ENCODE data around the gene ERGIC2.

DNA sequence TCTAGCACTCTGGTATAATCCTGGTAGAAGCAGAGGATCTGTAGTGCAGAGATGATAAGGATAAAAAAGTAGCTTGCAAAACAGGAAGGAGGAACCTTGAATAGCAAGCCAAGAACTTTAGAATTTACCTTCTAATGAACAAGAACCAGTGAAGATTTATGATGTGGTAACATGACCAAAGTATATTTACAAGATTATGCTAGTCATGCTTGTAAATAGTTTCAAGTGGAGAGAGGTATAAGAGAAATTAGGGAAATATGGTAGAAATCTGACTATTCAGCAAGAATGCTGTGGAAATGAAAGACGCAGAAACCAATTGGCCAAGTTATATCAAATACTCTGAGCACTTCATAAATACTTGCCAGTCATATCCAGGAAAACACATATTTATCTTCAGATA is 47.8 kb downstream of the ERGIC2 start:
- TF ChIP-seq, protein P1, sequence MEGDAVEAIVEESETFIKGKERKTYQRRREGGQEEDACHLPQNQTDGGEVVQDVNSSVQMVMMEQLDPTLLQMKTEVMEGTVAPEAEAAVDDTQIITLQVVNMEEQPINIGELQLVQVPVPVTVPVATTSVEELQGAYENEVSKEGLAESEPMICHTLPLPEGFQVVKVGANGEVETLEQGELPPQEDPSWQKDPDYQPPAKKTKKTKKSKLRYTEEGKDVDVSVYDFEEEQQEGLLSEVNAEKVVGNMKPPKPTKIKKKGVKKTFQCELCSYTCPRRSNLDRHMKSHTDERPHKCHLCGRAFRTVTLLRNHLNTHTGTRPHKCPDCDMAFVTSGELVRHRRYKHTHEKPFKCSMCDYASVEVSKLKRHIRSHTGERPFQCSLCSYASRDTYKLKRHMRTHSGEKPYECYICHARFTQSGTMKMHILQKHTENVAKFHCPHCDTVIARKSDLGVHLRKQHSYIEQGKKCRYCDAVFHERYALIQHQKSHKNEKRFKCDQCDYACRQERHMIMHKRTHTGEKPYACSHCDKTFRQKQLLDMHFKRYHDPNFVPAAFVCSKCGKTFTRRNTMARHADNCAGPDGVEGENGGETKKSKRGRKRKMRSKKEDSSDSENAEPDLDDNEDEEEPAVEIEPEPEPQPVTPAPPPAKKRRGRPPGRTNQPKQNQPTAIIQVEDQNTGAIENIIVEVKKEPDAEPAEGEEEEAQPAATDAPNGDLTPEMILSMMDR (IDR thresholded peaks at IDR 0.05), result no peak
- TF ChIP-seq EZH2 (IDR thresholded peaks at IDR 0.05), result no peak
- no peak for TF ChIP-seq EZH2phosphoT487 (IDR thresholded peaks at IDR 0.05)

All from neural progenitor cell (in vitro differentiated cells).